HepG2 (cell line): Measurements from ENCODE around the gene PATZ1. TPM values are rescaled to one million over a fixed set of nuclear protein-coding genes. Genes with fewer than 3 reads are reported as not detected.

Experiments used
- ARHGAP35 ChIP-seq: sonication (generic); formaldehyde crosslinking; IDR thresholded peaks from 2 replicates; pipeline ENCODE4 v1.9.0; 2022; ENCODE audit warnings: mild to moderate bottlenecking, inconsistent platforms, moderate library complexity, missing genetic modification reagents, borderline replicate concordance
- ATAD3A ChIP-seq: sonication (generic); formaldehyde crosslinking; IDR thresholded peaks from 2 replicates; pipeline ENCODE4 v1.4.0; 2020; ENCODE audit warnings: missing genetic modification reagents
- BRCA1 ChIP-seq: sonication (generic); formaldehyde crosslinking; IDR thresholded peaks from 2 replicates; pipeline ENCODE4 v1.4.0; 2020; ENCODE audit warnings: missing genetic modification reagents
- CBX2 ChIP-seq, 2 experiments: fragments of 200-600 bp in 1 of 2; sonication (generic); formaldehyde crosslinking in 1 of 2; IDR thresholded peaks; 2 replicates each; pipeline versions ENCODE4 v1.7.0 to v1.8.1; 2018 to 2022; ENCODE audit warnings: low read depth in 2 of 2, low read length in 1 of 2, mild to moderate bottlenecking in 1 of 2, missing genetic modification reagents in 1 of 2
- CEBPZ ChIP-seq: IDR thresholded peaks from 2 replicates; pipeline ENCODE4 v1.6.1; 2012; ENCODE audit warnings: low read length, improper control_type of control experiment
- DNMT3B ChIP-seq: conservative IDR thresholded peaks from 2 replicates; pipeline ENCODE4 v1.6.1; 2016; ENCODE audit warnings: missing biosample characterization, control low read depth
- FOSL1 ChIP-seq: sonication (generic); formaldehyde crosslinking; IDR thresholded peaks from 2 replicates; pipeline ENCODE4 v1.9.0; 2021; ENCODE audit warnings: missing genetic modification reagents, borderline replicate concordance
- FOXC1 ChIP-seq: sonication (generic); formaldehyde crosslinking; IDR thresholded peaks from 2 replicates; pipeline ENCODE4 v1.8.0; 2022; ENCODE audit warnings: mild to moderate bottlenecking, missing genetic modification reagents, borderline replicate concordance
- MBD4 ChIP-seq: IDR thresholded peaks from 2 replicates; pipeline ENCODE4 v1.6.1; 2012; ENCODE audit warnings: low read length, inconsistent platforms, borderline replicate concordance
- MXD4 ChIP-seq: IDR thresholded peaks from 2 replicates; pipeline ENCODE4 v1.6.1; 2016; ENCODE audit warnings: mild to moderate bottlenecking, missing biosample characterization, missing genetic modification reagents
- MYC ChIP-seq: sonication (generic); formaldehyde crosslinking; IDR thresholded peaks from 2 replicates; pipeline ENCODE4 v1.9.0; 2021; ENCODE audit warnings: missing genetic modification reagents, borderline replicate concordance
- NFYB ChIP-seq: sonication (generic); formaldehyde crosslinking; IDR thresholded peaks from 2 replicates; pipeline ENCODE4 v1.4.0; 2020; ENCODE audit warnings: missing genetic modification reagents
- RBM39 ChIP-seq: fragments of 200-400 bp; formaldehyde crosslinking; IDR thresholded peaks from one replicate; pipeline ENCODE4 v1.6.1; 2018; ENCODE audit warnings: antibody characterized with exemption, mild to moderate bottlenecking, low read depth, low read length; ENCODE audit not compliant: poor library complexity, severe bottlenecking
- REL ChIP-seq: sonication (generic); formaldehyde crosslinking; conservative IDR thresholded peaks from 2 replicates; pipeline ENCODE4 v1.8.0; 2022; ENCODE audit warnings: mild to moderate bottlenecking, missing genetic modification reagents, moderate library complexity
- U2AF1 ChIP-seq: fragments of 200-400 bp; formaldehyde crosslinking; optimal IDR thresholded peaks from 2 replicates; pipeline ENCODE3; 2017; ENCODE audit warnings: mild to moderate bottlenecking, low read depth, low read length
- ZNF878 ChIP-seq: sonication (generic); formaldehyde crosslinking; IDR thresholded peaks from 2 replicates; pipeline ENCODE4 v1.8.1; 2023; ENCODE audit warnings: mild to moderate bottlenecking, missing genetic modification reagents, moderate library complexity
- polyA plus RNA-seq, 8 experiments: library from polyadenylated mRNA; depleted of rRNA in 3 of 8; stranded (reverse) in 7 of 8; unstranded in 1 of 8; fragments of >200 nt; fragmentation: Illumina TruSeq in 4 of 8; extraction: Trizol in 4 of 8; gene quantifications; 2 replicates each; pipeline versions ENCODE4 v1.2.1 to v1.2.3, GENCODE V29; 2011 to 2016; ENCODE audit warnings: low read depth in 4 of 8, missing spikeins in 1 of 8, mixed read lengths in 1 of 8; ENCODE audit not compliant: insufficient read depth in 1 of 8
- total RNA-seq, 5 experiments: library from RNA; depleted of rRNA; stranded (reverse); fragments of >200 nt; fragmentation: Illumina TruSeq; extraction: Trizol; gene quantifications; 2 replicates each; pipeline ENCODE4 v1.2.3, GENCODE V29; 2016; ENCODE audit warnings: low read depth in 1 of 5
- TF ChIP-seq, protein P1 (sequence below): sonication (generic); formaldehyde crosslinking; IDR thresholded peaks from 2 replicates; pipeline ENCODE4 v1.5.0; 2020; ENCODE audit warnings: mild to moderate bottlenecking, missing genetic modification reagents
- TF ChIP-seq, protein P2 (sequence below): sonication (generic); formaldehyde crosslinking; IDR thresholded peaks from 2 replicates; pipeline ENCODE4 v1.4.0; 2020; ENCODE audit warnings: mild to moderate bottlenecking, missing genetic modification reagents
- TF ChIP-seq, protein P3 (sequence below): sonication (generic); formaldehyde crosslinking; IDR thresholded peaks from 2 replicates; pipeline ENCODE4 v1.8.1; 2022; ENCODE audit warnings: low read depth, mild to moderate bottlenecking, missing genetic modification reagents

PATZ1 gene
- total and polyA plus RNA-seq, 2 of the 13 experiments (the other 11 are each of a cell fraction or from before 2014, with no cell fraction given) = 24.9 to 30.5 TPM

DNA sequence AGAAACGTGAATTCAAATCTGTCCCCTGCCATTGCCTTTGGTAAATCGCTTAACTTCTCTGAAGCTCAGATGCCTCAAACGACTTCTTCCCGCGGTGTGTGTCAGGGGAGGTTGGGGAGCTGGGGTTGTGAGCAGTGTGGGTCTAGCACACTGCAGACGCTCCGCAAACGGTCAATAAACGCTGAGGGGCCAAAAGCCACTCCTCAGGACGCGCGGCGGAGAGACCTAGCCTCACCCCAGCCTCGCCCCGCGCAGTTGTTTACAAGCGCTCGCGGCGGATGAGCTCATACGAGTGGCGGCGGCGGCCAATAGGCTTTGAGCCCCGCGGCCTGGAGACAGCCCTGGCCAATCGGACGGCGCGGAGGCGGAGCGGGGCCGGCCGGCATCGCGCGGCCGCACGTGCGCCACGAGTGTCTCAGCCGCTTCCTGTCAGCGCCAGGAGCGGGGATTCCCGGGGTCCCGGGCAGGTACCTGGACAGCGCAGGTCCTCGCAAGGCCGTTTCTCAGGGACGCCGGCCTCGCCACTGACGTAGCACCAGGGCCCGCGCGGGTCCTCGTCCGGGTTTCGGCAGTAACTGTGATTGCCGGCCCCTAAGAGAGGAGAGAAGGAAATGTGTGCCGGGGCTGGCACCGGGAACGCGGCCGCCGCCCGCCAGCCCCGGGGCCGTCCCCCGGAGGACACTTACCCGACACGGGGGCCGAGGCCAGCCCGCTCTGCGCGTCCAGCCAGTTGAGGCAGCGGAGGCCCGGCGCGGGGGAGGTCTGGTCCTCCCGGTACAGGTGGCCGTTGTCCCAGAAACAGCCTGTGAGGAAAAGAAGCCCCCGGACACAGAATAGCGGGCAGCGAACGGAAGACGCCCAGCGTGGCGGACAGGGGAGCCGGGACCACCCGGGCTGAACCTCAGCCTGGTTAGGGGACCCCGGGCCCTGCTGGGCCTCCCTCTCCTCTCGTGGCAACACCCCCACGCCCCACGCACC is 55.4 kb downstream of the PATZ1 start (continued):
- TF ChIP-seq, protein P1, sequence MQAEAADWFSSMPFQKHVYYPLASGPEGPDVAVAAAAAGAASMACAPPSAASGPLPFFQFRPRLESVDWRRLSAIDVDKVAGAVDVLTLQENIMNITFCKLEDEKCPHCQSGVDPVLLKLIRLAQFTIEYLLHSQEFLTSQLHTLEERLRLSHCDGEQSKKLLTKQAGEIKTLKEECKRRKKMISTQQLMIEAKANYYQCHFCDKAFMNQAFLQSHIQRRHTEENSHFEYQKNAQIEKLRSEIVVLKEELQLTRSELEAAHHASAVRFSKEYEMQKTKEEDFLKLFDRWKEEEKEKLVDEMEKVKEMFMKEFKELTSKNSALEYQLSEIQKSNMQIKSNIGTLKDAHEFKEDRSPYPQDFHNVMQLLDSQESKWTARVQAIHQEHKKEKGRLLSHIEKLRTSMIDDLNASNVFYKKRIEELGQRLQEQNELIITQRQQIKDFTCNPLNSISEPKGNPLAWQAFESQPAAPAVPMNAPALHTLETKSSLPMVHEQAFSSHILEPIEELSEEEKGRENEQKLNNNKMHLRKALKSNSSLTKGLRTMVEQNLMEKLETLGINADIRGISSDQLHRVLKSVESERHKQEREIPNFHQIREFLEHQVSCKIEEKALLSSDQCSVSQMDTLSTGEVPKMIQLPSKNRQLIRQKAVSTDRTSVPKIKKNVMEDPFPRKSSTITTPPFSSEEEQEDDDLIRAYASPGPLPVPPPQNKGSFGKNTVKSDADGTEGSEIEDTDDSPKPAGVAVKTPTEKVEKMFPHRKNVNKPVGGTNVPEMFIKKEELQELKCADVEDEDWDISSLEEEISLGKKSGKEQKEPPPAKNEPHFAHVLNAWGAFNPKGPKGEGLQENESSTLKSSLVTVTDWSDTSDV (CRISPR knock-in tag) = peak; percentile 82
- TF ChIP-seq, protein P2, sequence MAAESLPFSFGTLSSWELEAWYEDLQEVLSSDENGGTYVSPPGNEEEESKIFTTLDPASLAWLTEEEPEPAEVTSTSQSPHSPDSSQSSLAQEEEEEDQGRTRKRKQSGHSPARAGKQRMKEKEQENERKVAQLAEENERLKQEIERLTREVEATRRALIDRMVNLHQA (CRISPR knock-in tag) = no peak
- TF ChIP-seq U2AF1 (no peak), MYC (CRISPR knock-in tag) (peak; percentile 88), DNMT3B (CRISPR knock-in tag) (no peak), ZNF878 (CRISPR knock-in tag) (no peak), MXD4 (CRISPR knock-in tag) (peak; percentile 99), RBM39 (no peak), CEBPZ (no peak), FOSL1 (peak; percentile 21; the same call in 1 of the 2 replicates), ATAD3A (CRISPR knock-in tag) (no peak), ARHGAP35 (peak; percentile 94), FOXC1 (CRISPR knock-in tag) (peak; percentile 99), CBX2 (IDR thresholded peaks at IDR 0.05; ENCODE audit: low read depth, low read length) (no peak), CBX2 (CRISPR knock-in tag; IDR thresholded peaks at IDR 0.05; ENCODE audit: low read depth) (no peak), NFYB (CRISPR knock-in tag) (peak; percentile 94), MBD4 (no peak), BRCA1 (CRISPR knock-in tag) (no peak; the same call in 1 of the 2 replicates), REL (CRISPR knock-in tag) (peak; percentile 70; the same call in 1 of the 2 replicates)
- TF ChIP-seq, protein P3, sequence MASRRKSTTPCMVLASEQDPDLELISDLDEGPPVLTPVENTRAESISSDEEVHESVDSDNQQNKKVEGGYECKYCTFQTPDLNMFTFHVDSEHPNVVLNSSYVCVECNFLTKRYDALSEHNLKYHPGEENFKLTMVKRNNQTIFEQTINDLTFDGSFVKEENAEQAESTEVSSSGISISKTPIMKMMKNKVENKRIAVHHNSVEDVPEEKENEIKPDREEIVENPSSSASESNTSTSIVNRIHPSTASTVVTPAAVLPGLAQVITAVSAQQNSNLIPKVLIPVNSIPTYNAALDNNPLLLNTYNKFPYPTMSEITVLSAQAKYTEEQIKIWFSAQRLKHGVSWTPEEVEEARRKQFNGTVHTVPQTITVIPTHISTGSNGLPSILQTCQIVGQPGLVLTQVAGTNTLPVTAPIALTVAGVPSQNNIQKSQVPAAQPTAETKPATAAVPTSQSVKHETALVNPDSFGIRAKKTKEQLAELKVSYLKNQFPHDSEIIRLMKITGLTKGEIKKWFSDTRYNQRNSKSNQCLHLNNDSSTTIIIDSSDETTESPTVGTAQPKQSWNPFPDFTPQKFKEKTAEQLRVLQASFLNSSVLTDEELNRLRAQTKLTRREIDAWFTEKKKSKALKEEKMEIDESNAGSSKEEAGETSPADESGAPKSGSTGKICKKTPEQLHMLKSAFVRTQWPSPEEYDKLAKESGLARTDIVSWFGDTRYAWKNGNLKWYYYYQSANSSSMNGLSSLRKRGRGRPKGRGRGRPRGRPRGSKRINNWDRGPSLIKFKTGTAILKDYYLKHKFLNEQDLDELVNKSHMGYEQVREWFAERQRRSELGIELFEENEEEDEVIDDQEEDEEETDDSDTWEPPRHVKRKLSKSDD = peak; percentile 68; the same call in 1 of the 2 replicates
